Kidney epithelial cell (primary cell): Measurements from ENCODE around the gene TBC1D16. TPM values are rescaled to one million over a fixed set of nuclear protein-coding genes. Genes with fewer than 3 reads are reported as not detected.
"Not testable (repeated sequence)": the region's sequence is repeated elsewhere in the genome, so short reads cannot be mapped to it uniquely, and the experiment has no call there.

Source experiments
- DNase-seq: peaks from one replicate; pipeline ENCODE4 v3.0.0-alpha.2; 2010; ENCODE audit warnings: low read depth
- H3K27me3 ChIP-seq: 2 replicates; pipeline ENCODE4 v1.6.0; 2011; ENCODE audit warnings: low read length; ENCODE audit not compliant: control insufficient read depth, insufficient read depth
- H3K36me3 ChIP-seq: 2 replicates; pipeline ENCODE4 v1.5.1; 2011; ENCODE audit warnings: low read length; ENCODE audit not compliant: control insufficient read depth, insufficient read depth
- H3K4me3 ChIP-seq: 2 replicates; pipeline ENCODE4 v1.5.1; 2011; ENCODE audit warnings: low read depth, mild to moderate bottlenecking, control low read depth, low read length
- total RNA-seq: library from RNA; depleted of rRNA; stranded (reverse); fragments of >200 nt; gene quantifications from 2 replicates; pipeline ENCODE4 v1.2.3, GENCODE V29; 2015
- TF ChIP-seq, protein P1 (sequence below): IDR thresholded peaks from 2 replicates; pipeline ENCODE4 v1.5.1; 2011; ENCODE audit warnings: mild to moderate bottlenecking, moderate library complexity, low read length, control low read depth, inconsistent platforms; ENCODE audit not compliant: insufficient read depth, poor library complexity, severe bottlenecking

The TBC1D16 gene
- total RNA-seq, 1 donor from 2014 or later, result 58.5 TPM

DNA sequence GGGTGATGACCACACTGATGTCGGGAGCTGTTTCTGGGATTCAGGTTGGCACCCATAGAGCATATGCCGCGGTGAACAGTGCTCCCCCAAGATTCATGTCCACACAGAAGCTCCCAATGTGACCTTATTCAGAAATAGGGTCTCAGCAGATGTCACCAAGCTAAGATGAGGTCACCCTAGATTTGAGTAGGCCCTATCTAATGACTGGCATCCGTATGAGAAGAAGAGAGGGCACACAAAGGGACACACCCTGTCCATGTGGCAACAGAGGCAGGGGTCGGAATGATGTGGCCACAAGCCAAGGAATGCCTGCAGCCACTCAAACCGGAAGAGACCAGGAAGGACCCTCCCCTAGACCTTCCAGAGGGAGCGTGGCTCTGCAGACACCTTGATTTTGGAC lies 35.5 kb downstream of the TBC1D16 start:
- DNase-seq, result no peak
- H3K27me3 ChIP-seq, result no peaks in the 10 kb centered on the region
- no peaks in the 10 kb centered on the region for H3K36me3 ChIP-seq
- no peak overlapping the region for H3K4me3 ChIP-seq
- TF ChIP-seq, protein P1, sequence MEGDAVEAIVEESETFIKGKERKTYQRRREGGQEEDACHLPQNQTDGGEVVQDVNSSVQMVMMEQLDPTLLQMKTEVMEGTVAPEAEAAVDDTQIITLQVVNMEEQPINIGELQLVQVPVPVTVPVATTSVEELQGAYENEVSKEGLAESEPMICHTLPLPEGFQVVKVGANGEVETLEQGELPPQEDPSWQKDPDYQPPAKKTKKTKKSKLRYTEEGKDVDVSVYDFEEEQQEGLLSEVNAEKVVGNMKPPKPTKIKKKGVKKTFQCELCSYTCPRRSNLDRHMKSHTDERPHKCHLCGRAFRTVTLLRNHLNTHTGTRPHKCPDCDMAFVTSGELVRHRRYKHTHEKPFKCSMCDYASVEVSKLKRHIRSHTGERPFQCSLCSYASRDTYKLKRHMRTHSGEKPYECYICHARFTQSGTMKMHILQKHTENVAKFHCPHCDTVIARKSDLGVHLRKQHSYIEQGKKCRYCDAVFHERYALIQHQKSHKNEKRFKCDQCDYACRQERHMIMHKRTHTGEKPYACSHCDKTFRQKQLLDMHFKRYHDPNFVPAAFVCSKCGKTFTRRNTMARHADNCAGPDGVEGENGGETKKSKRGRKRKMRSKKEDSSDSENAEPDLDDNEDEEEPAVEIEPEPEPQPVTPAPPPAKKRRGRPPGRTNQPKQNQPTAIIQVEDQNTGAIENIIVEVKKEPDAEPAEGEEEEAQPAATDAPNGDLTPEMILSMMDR, result no peak

DNA sequence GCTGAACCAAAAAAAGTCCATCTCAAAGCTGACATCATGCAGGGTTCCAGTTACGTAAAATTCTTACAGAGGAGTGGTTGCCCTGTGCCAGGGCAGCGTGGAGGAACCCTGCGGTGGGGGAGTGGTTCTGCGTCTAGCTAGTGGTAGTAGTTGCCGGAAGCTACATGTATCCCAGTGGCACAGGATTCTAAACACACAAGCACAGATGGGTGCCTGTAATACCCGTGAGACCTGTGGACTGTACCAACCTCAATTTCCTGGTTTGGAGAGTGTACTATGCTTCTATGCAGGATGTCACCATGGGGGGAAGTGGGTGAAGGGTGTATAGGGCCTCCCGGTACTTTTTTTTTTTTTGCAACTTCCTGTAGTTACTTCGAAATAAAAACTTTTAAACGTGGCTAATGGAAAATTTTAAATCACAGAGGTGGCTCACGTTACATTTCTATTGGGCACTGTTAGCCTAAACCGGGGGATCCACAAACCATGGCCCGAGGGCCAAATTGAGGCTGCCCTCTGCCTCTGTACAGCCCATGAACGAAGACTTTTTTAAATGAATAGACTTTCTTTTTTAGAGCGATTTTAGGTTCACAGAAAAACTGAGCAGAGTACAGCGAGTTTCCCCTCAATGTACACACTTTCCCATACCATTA lies 38.5 kb downstream of the TBC1D16 start:
- Histone ChIP-seq H3K4me3 (no peak overlapping the region), H3K36me3 (no peaks in the 10 kb centered on the region), H3K27me3 (no peaks in the 10 kb centered on the region)
- DNase-seq, result no peak
- TF ChIP-seq, protein P1, result no peak

DNA sequence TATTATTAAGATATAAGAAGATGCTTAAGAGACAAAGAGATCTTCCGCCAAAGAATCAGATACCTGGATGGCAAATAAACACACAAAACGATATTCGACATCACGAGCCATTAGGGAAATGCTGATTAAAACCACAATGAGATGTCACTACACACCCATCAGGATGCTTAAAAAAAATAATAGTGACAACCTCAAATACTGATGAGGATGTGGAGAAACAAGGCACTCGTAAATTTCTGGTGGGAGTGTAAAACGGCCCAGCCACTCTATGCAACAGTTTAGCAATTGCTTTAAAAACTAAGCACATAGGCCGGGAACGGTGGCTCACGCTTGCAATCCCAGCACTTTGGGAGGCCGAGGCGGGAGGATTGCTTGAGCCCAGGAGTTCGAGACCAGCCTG lies 39.4 kb downstream of the TBC1D16 start:
- H3K4me3 ChIP-seq, result no peak overlapping the region
- H3K27me3 ChIP-seq, result no peaks in the 10 kb centered on the region
- no peaks in the 10 kb centered on the region for H3K36me3 ChIP-seq
- TF ChIP-seq, protein P1, result no peak
- DNase-seq, result no peak

DNA sequence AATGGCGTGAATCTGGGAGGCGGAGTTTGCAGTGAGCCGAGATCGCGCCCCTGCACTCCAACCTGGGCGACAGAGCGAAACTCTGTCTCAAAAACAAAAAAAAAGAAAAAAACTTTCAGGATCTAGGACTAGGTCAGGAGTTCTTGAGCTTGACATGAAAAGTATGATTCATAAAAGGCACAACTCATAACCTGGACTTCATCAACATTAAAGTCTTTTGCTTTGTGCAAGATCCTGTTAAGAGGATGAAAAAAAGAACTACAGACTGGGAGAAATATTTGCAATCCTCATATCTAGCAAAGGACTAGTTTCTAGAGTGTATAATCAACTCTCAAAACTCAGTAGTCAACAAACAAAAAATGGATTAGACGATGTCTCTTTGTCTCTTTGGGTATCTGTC lies 40.0 kb downstream of the TBC1D16 start:
- TF ChIP-seq, protein P1, result no peak
- H3K36me3 ChIP-seq, result no peaks in the 10 kb centered on the region
- no peak overlapping the region for H3K4me3 ChIP-seq
- H3K27me3 ChIP-seq, result no peaks in the 10 kb centered on the region
- no peak for DNase-seq

DNA sequence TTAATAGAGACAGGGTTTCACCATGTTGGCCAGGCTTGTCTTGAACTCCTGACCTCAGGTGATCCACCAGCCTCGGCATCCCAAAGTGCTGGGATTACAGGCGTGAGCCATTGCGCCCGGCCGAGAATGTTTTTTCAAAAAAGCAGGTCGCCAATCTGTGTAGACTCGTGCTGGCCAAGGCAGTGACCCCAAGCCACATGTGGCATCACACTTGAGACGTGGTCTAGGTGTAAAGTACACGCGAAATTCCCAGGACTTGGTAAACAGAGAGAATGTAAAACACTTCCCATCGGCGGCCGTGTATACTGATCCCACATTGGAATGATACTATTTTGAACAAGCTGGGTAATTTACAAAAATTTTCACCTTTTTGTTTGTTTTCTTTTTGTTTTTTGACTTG lies 41.1 kb downstream of the TBC1D16 start:
- TF ChIP-seq, protein P1, result no peak
- DNase-seq, result no peak
- Histone ChIP-seq H3K4me3 (no peak overlapping the region), H3K27me3 (no peaks in the 10 kb centered on the region), H3K36me3 (no peaks in the 10 kb centered on the region)

DNA sequence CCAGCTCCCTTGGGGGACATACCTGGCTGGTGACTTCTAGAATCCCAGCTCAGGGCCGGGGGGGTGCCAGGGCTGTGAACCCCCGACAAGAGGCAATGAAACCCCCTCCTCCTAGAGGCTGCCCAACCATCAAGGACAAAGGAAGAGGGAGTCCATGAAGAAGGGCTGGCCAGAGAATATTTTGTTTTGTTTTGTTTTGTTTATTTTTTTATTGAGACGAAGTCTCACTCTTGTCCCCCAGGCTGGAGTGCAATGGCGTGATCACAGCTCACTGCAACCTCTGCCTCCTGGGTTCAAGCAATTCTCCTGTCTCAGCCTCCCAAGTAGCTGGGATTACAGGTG lies 41.5 kb downstream of the TBC1D16 start:
- H3K27me3 ChIP-seq, H3K4me3 ChIP-seq, H3K36me3 ChIP-seq, DNase-seq: not testable (repeated sequence)
